ENCODE results near the gene TEDC2. TPM values are rescaled to one million over a fixed set of nuclear protein-coding genes. Genes with fewer than 3 reads are reported as not detected.

TEDC2 gene
- total RNA-seq, 1 donor from 2014 or later: 9.1 TPM

- H3K27ac Mint-ChIP-seq (ENCODE audit: unreplicated experiment): no peak within 1 kb of the TSS
- peak; percentile 17 for DNase-seq (ENCODE audit: low spot score)
- no peaks in the 10 kb centered on the region for H3K36me3 Mint-ChIP-seq (ENCODE audit: low read depth, unreplicated experiment)
- H3K27me3 Mint-ChIP-seq (ENCODE audit: unreplicated experiment): peaks cover 29% of the 10 kb centered on the region
- H3K4me1 Mint-ChIP-seq (ENCODE audit: unreplicated experiment): peaks cover 7% of the 10 kb centered on the region
- no peak within 1 kb of the TSS for H3K4me3 Mint-ChIP-seq (ENCODE audit: unreplicated experiment)
- H3K9me3 Mint-ChIP-seq (ENCODE audit: unreplicated experiment): no peaks in the 10 kb centered on the region
- TF ChIP-seq, protein P1, sequence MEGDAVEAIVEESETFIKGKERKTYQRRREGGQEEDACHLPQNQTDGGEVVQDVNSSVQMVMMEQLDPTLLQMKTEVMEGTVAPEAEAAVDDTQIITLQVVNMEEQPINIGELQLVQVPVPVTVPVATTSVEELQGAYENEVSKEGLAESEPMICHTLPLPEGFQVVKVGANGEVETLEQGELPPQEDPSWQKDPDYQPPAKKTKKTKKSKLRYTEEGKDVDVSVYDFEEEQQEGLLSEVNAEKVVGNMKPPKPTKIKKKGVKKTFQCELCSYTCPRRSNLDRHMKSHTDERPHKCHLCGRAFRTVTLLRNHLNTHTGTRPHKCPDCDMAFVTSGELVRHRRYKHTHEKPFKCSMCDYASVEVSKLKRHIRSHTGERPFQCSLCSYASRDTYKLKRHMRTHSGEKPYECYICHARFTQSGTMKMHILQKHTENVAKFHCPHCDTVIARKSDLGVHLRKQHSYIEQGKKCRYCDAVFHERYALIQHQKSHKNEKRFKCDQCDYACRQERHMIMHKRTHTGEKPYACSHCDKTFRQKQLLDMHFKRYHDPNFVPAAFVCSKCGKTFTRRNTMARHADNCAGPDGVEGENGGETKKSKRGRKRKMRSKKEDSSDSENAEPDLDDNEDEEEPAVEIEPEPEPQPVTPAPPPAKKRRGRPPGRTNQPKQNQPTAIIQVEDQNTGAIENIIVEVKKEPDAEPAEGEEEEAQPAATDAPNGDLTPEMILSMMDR (IDR thresholded peaks at IDR 0.05; ENCODE audit: unreplicated experiment): no peak
Observed at GRCh38 chr16:2471016-2471652, 11.2 kb downstream of the TEDC2 start, which contains the start of gene NTN3. Gene NTN3 (plus strand): TSS chr16:2471297. CDS start chr16:2471702, 405 bp downstream.

DNA sequence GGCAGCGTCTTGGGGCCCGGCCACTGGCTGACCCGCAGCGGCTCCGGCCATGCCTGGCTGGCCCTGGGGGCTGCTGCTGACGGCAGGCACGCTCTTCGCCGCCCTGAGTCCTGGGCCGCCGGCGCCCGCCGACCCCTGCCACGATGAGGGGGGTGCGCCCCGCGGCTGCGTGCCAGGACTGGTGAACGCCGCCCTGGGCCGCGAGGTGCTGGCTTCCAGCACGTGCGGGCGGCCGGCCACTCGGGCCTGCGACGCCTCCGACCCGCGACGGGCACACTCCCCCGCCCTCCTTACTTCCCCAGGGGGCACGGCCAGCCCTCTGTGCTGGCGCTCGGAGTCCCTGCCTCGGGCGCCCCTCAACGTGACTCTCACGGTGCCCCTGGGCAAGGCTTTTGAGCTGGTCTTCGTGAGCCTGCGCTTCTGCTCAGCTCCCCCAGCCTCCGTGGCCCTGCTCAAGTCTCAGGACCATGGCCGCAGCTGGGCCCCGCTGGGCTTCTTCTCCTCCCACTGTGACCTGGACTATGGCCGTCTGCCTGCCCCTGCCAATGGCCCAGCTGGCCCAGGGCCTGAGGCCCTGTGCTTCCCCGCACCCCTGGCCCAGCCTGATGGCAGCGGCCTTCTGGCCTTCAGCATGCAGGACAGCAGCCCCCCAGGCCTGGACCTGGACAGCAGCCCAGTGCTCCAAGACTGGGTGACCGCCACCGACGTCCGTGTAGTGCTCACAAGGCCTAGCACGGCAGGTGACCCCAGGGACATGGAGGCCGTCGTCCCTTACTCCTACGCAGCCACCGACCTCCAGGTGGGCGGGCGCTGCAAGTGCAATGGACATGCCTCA is 12.0 kb downstream of the TEDC2 start:
- H3K4me1 Mint-ChIP-seq (ENCODE audit: unreplicated experiment): peaks cover 7% of the 10 kb centered on the region
- H3K4me3 Mint-ChIP-seq (ENCODE audit: unreplicated experiment): no peak overlapping the region
- no peaks in the 10 kb centered on the region for H3K9me3 Mint-ChIP-seq (ENCODE audit: unreplicated experiment)
- no peaks in the 10 kb centered on the region for H3K36me3 Mint-ChIP-seq (ENCODE audit: low read depth, unreplicated experiment)
- TF ChIP-seq, protein P1 (IDR thresholded peaks at IDR 0.05; ENCODE audit: unreplicated experiment): no peak
- H3K27me3 Mint-ChIP-seq (ENCODE audit: unreplicated experiment): peaks cover 32% of the 10 kb centered on the region
- no peak for DNase-seq (ENCODE audit: low spot score)
- H3K27ac Mint-ChIP-seq (ENCODE audit: unreplicated experiment): no peak overlapping the region

GRCh38 chr16:2472488-2472864 is 12.6 kb downstream of the TEDC2 start:
- no peaks in the 10 kb centered on the region for H3K9me3 Mint-ChIP-seq (ENCODE audit: unreplicated experiment)
- TF ChIP-seq, protein P1 (IDR thresholded peaks at IDR 0.05; ENCODE audit: unreplicated experiment): no peak
- peaks cover 7% of the 10 kb centered on the region for H3K4me1 Mint-ChIP-seq (ENCODE audit: unreplicated experiment)
- no peak overlapping the region for H3K27ac Mint-ChIP-seq (ENCODE audit: unreplicated experiment)
- no peak overlapping the region for H3K4me3 Mint-ChIP-seq (ENCODE audit: unreplicated experiment)
- no peak for DNase-seq (ENCODE audit: low spot score)
- H3K36me3 Mint-ChIP-seq (ENCODE audit: low read depth, unreplicated experiment): no peaks in the 10 kb centered on the region
- peaks cover 32% of the 10 kb centered on the region for H3K27me3 Mint-ChIP-seq (ENCODE audit: unreplicated experiment)

DNA sequence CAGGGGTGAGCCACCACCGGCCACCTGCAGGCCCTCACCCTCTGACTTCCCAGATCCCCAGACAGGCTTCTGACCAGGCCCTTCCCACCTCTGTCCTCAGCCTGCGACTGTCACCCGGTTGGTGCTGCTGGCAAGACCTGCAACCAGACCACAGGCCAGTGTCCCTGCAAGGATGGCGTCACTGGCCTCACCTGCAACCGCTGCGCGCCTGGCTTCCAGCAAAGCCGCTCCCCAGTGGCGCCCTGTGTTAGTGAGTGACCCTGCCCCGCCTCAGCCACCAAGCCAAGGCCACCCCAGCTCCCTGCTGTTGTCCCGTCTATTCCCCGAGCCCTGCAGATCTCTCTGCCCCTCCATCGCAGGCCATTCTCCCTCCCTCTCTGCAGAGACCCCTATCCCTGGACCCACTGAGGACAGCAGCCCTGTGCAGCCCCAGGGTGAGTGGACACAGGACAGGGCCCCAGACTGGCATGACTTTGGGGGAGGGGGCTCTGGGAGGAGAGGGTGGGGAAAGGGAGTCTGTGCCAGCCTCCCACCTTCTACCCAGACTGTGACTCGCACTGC is 13.1 kb downstream of the TEDC2 start:
- TF ChIP-seq, protein P1 (IDR thresholded peaks at IDR 0.05; ENCODE audit: unreplicated experiment): no peak
- Mint-ChIP-seq H3K36me3 (ENCODE audit: low read depth, unreplicated experiment) (no peaks in the 10 kb centered on the region), H3K27ac (ENCODE audit: unreplicated experiment) (peak overlapping the region; percentile 61), H3K27me3 (ENCODE audit: unreplicated experiment) (peaks cover 34% of the 10 kb centered on the region), H3K4me1 (ENCODE audit: unreplicated experiment) (peaks cover 7% of the 10 kb centered on the region), H3K9me3 (ENCODE audit: unreplicated experiment) (no peaks in the 10 kb centered on the region), H3K4me3 (ENCODE audit: unreplicated experiment) (no peak overlapping the region)
- DNase-seq (ENCODE audit: low spot score): no peak

All from endothelial cell (in vitro differentiated cells).